GM18867 (cell line): ENCODE results near the gene ATXN1.
A peak's percentile ranks its signal among the peaks of the same experiment; 100 is the strongest.

ENCODE experiments used
- ATAC-seq: cut with Tn5 transposase; IDR thresholded peaks from one replicate; pipeline ENCODE4 v1.9.1; 2021; ENCODE audit warnings: mild to moderate bottlenecking, moderate library complexity; ENCODE audit not compliant: unreplicated experiment

Gene ATXN1

DNA sequence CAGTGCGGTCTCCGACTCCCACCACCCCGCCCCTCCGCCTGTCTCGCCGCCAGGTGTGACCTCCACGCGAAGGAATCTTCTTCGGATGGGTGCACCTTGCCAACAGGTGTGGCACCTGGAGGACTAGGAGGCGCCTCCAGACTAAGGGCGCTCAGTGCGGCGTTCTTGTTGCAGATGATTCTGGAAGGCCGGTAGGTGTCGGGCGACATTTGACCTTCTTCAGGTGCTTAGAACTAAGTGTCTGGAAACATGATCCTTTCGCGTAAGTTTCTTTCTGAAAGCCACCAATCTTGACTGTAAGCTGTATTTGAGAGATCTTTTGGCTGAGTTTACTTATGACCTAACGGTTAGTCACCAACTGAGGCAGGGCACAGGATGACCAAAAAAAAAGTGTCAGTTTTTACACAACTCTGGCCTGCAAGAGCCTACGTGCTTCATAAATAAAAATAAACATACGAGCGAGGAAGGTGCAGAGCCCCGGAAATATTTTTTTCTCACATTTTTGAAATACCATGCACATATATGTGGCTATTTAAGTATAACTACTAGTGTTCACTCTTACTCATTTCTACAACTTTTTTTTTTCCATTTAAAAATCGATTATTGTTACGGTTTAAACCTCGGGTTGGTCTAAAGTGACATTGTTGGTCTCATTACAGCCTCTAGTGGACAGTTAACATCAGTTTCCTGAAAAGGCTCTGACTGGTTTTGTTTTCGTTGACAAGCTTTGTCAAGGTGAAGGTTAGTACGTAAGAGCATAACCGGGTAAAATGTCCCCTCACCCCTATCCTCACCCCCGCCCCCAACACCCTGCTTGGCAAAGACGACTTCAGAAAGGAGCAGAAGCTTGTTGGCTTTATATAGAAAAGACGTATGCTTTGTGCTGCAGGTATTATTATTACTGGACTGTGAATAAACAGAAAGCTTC is 1.6 kb upstream of the ATXN1 start:
- ATAC-seq, result peak; percentile 40

DNA sequence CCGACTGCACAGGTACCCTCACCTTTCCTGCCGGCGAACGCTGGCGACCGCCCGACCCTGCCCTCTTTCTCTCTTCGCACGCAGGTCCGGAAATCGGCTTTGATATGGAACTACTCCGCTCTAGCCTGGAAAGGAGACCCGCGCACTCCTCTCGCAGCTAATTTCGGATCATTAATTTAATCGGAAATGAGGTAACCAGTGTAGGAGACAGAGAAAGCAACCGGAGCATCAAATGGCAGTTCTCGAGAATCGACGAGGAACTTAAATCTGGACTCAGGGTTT is 949 bp upstream of the ATXN1 start:
- no peak for ATAC-seq

DNA sequence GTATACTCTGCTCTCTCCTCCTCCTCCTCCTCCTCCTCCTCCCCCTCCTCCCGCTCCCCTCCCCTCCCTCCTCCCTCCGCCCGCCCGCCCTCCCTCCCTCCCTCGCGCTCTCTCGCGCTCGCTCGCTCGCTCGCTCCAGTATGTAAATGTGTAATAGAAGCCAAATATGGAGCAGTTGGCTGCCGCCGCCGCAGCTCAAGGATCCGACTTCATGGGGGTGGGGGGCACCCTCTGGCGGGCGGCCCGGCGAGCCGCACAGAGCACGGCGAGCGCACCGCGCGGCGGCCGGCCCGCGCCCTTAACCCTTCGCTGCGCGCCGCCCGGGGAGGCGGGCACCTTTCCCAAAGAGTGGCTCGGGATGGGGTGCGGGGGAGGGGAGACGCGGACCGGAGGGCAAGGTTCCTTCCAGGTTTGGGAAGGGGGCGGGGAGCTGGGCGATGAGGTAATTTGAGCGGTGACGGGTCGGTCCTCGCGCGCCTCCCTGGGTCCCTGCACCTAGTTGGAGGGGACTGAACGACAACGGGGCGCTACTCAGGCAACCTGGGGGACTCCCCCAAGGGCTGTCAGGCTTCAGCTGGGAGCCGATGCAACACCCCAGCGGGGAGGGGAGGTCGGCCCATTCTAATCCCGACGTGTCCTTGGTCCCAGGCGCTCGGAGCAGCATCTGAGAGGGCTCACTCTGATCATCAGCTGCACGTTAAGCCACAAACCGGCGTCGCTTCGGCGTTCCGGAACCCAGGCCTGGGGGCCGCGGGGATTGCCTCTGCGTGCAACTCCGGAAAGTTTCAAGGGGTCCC is 409 bp upstream of the ATXN1 start:
- peak; percentile 42 for ATAC-seq

DNA sequence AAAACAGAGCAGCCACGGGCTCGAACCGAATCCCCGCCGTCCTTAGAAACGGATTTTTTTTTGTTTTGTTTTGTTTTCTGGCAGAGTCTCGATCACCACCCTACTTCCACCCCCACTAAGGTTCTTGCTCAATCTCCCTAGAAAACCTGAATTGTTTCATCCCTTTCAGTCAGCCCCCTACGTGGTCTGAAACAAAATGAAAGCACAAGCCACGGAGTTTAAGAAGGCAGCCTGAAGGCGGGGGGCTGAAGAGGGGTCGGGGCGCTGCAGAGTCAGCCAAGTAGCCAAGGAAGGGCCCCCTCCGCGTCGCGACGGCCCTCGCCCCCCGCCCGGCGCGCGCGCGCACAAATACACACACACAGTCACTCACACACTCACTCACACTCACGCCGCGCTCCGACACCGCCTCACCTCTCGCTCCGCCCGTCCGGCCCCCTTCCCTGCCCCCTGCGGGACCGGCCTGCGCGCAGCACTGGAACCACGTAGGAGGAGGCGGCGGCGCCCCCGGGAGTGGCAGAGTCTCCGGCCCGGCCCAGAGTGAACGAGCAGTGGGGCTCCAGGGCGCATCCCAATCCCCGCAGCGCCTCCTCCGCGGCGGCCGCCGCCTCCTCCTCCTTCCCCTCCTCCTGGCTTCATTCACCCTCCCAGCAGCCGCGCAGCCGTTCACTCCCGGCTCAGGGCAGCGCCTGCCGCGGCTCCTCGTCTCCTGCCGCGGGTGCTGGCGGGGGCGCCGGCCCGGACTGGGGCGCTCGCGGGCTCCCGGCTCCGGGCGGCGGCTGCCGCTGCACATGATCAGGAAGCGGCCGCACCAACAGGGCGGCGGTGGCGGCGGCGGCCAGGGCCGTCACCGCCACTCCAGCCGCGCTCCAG is 1.4 kb downstream of the ATXN1 start:
- ATAC-seq, result peak; percentile 48

DNA sequence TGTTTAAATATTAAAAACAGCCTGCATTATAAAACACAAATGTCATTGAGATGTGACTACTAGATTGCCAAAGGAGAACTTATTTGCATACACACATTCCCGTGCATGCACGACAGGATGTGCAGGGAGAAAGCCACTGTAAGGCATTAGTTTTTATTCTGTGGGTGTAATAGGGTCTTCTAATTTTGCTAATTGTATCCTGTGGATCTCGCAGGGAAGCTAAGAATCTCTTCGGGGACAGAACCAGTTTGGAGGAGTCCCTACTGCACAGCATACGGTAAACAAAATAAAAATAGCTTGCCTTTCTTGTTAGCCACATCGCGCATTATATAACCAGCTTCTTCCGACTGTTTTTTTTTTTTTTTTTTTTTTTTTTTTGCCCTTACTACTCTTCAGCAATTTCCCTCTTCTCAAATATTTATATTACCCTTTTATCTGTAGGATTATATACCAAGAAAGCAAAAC is 2.0 kb downstream of the ATXN1 start:
- no peak for ATAC-seq

DNA sequence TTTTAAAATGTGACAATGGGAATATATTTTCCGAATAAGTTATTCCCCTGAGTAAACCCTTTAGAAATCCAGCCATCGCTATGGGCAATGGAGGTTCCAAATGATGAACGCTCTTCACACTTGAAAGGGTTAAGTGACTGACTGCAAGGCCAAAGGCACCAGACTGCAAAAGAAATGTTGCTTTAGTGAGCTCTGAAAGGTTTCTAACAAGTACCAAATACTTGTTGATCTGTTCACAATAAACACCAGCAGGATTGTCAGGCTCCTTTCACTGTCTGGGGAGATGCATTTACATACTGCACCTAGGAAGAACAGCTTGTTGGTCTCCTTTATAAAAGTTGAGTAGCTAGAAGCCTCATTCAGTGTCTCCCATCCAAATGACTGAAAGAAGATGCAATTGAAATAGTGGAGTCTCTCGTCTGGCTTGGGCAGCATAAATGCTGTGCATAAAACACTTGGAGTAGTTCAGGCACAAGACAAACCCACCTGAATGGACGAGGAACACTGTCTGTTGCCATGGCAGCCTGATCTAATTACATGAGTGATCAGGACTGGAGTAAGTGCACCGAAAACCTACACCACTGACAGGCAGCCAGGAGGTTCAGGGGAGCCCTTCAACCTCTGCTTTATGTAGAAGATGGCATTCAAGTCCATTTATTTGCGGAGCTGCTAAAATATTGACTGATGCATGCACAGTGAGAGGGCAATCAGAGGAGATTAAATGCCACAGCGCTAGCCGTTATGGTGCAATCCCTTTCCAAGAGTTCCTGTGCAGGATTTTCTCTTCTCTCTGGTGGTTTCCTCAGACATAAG is 2.9 kb downstream of the ATXN1 start:
- no peak for ATAC-seq

DNA sequence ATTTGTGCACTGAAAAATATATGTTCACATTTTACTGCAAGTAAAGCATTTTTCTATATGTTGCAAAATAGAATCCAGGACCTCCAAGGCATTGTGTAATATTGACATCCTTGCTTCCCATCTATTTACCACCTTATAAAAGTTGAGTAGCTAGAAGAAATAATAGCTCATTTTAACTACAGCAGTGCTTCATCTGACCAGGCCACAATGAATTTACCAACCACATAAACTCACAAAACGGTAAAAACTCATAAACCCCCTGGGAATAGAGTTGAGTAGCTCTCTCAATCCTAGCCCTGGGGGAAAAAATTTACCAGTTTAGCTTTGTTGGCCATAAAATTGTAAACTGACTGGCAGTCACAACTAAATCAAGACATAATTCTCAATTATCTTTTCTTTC is 3.9 kb downstream of the ATXN1 start:
- ATAC-seq, result no peak

DNA sequence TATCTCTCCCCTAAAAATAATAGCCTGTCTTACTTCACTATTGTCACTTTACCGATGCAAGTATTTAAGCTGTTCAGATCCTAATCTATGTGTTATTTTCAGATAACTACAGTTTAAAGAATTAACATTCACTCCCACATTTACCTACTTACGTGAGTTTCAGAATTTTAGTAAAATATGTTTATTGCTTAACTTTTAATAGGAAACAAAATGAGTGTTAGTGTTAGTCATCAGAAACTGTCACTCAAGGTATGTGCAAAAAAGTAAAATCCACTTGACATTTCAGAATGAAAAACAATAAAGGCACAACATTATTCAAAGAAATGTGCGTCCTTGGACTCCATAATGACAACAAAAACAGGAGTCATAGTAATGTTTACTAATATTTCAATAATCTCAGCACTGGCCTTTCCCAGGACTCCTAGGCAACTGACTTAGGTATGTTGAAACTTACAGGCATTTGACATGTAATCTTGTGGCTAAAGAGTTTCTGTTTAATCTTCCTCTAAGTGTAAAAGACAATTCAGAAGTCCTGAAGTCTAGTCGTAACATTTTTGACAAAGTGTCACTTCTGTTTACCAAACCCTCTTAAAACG is 4.5 kb downstream of the ATXN1 start:
- no peak for ATAC-seq

DNA sequence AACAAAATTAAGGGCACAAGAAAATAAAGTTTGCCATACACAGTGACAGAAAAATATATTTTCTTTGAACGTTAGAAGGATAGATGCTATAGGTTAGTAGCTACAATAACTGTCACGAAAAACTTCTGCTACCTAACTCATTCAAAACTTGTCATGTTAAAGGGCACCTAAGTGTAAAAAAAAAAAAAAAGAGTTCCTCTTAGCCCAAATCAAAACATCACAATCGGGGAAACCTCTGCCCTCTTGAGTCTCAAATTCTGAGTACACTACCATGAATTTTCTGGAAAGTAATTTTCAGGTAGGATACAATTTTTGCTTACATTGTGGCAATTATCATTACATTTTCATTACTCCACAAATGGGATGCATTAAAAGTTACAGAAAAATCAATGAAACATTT is 5.7 kb downstream of the ATXN1 start:
- ATAC-seq, result no peak

DNA sequence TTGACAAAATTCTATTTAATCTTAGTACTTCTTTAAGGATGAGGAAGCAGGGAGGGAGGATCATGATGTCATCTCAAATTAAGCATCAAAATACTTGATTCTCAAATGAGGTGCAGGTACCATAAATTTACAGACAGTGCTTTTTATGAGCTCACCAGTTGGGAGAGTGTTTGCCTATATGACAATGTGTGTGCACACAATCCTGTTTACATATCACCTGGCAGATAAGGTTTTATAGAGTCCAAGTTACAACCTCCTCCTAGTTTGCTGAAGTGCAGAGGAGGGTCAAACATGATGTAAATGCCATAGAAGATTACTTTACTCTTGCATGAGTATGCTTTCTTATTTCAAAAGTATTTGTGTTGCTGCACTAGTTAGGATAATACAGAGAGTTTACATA is 6.4 kb downstream of the ATXN1 start:
- ATAC-seq, result no peak

DNA sequence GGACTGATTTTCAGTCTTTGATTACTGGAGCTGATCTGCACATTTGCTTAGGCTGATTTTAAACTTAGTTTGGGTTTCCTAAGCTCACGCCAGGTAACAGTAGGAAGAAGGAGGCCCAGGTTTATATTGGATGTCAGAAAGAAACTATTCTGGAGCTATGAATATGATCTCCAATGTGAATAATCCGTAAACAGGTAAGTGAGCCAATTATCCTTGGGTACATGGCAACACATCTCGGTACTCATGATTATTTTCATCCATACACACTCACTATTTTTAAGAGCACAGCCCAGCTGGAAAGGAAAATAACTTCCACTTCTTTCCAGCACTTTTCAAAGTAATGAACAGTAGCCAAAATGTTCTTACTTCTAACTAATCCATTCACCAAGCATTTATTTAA is 7.0 kb downstream of the ATXN1 start:
- ATAC-seq, result no peak

DNA sequence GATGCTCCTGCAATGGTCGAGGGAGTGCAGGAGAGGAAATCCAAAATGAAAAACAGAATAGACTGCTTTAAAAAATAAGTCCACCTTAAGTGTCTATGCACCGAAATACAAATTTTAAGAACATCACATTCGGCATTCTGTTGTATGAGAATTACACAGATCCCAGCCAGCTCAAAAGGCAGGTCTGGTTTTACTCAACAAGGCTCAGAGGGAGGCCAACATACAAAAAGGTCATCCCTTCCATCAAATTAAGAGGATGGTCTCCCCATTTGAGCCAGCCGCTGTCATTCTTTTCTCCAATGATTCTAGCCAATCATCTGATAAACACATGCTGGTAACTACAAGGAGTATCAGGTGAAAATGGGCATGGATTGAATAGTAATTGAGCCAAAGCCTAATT is 7.9 kb downstream of the ATXN1 start:
- ATAC-seq, result no peak

DNA sequence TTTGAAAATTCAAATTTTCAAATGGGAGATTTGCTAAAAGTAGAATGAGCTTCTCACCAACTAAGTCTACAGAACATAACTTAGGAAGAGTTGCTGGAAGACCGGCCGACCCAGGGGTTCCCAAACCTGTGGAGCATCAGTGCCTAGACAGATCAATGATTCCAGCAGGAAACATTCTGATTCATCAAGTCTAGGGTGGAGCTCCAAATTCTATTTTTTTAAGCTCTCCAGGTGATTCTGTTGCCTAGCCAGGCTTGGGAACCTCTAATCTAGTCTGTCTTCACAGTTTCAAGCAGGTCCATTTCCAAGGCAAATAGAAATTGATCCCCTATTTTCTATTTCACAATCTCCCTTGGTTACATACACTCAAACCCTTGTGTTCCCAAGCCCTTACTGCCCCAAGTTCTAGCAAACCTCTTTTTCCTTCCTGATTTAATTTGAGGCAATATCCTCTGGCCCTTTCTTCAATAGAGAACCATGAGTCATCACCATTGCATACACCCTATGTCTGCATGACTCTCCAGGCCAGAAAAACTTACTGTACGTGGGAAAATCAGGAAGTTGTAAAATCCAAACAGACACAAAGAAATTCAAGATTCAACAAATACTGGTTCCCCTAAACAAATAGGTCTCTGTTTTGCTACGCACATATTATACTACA is 8.9 kb downstream of the ATXN1 start:
- ATAC-seq, result no peak

DNA sequence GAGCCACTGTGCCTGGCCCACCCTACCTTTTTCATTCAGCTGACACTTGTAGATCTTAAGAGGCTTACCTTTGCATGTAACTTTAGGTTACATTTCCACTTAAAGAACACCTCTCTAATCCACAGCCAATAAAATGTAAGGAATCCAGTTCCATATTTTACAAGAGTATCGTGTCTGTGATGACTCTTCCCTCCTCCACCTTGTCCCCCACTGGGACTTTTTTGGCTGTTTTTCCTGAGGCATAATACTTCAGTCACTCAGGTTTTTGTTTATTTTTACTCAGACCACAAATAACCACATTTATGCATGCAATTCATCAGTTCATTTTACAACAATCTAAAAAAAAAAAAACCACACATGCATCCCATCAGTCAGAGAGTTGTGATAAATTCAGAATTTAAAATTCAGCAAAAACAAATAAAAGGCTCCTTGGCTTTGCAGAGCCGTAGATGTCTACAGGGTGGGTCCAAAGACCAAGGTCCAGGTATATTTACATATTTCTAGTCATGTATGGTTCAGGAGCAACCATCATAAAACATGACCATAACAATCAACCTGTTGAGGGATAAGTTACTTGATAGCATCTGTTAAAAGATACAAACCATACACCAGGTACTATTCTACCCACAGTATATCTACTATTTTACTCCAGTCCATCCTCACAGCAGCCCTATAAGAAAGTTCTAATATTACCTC is 9.9 kb downstream of the ATXN1 start:
- ATAC-seq, result no peak

DNA sequence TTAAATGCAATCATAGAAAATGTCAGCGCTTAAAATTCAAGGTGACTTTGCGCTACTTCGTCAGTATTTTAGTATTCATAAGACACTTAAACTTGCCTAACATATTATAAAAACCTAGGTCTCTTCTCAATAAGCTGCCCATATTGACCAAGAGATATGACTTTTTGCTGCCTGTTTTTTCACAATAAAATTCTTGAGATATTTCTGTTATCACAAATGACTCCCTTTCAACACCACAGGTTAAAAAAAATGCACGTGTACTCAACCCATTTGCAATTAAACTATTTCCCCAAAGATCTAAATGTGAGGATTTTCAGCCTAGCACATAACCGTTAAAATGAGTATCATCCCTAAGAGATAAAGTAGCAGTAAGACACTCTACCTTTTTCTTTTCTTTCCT is 10.7 kb downstream of the ATXN1 start:
- no peak for ATAC-seq

DNA sequence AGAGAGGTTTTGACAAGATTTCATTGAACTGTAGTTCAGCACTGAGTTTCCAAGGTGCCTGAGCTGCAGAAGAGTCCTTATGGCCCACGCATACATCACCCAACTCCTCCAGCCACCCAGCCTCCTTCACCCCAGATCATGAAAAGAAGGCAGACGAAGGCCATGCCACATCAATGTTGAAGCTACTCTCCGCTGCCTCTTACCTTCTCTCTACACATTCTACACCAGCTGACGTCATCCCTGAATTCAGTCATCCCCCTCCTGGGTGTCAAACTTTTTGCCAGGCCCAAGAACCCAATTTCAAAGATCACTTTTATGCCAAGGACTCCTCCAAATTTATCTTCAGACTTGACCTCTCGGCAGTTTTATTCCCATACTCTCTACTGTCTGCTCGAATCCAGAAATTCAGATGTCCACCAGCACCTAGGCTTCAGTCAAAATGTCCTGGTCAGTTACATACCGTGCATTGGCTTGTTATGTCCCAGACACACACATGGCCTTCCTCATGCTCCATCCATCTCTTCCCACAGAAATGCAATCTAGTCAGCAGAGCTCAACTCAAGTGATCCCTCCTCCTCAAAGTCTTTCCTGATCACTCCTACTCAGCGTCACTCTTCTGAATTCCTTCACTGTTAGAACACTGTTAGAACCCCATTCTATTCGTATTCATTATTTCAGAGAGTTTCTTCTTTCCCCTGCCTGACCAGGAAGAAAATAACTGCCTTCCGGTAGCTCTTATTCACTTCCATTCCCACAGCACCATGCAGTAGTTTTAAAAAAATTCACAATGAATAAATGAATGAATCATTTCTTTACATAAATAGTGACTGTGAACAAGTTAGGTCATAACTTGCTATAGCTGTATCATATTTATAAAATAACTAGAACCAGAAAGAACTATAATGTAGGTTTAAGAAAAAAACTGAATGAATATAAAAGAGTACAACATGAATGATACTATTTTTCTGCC is 11.5 kb downstream of the ATXN1 start:
- no peak for ATAC-seq

DNA sequence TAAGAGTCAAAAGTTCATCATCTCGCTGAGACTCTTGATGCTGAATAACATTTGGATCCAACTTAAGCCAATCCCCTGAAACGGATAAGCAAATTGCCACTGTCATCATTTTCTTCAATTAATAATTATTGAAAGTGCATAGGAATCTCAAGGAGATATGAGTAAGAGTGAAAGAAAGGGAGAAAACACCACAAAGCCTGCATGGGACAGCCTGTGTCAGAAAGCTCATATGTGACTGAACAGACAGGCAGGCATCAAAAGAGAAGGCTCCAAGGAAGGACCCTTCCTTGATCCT is 13.3 kb downstream of the ATXN1 start:
- no peak for ATAC-seq
